Loucy (cell line): ENCODE measurements around the gene SLC15A5.

ENCODE experiments used
- H2AFZ ChIP-seq: fragments of 200-600 bp; sonication (generic); 2 replicates; pipeline ENCODE4 v1.6.0; 2016; ENCODE audit warnings: antibody characterized with exemption, mild to moderate bottlenecking, low read length, moderate library complexity
- H3F3A ChIP-seq: fragments of 200-600 bp; 2 replicates; pipeline ENCODE4 v1.6.0; 2016; ENCODE audit warnings: antibody characterized with exemption, low read depth, mild to moderate bottlenecking
- H3K27me3 ChIP-seq: fragments of 200-600 bp; sonication (generic); 2 replicates; pipeline ENCODE4 v1.6.1; 2014; ENCODE audit warnings: low read length, mild to moderate bottlenecking; ENCODE audit not compliant: insufficient read depth, poor library complexity, severe bottlenecking
- H3K36me3 ChIP-seq: fragments of 200-600 bp; sonication (generic); 2 replicates; pipeline ENCODE4 v1.6.1; 2016; ENCODE audit warnings: low read length; ENCODE audit not compliant: insufficient read depth
- H3K4me1 ChIP-seq: fragments of 200-600 bp; sonication (generic); 2 replicates; pipeline ENCODE4 v1.5.1; 2014; ENCODE audit warnings: low read length, mild to moderate bottlenecking; ENCODE audit not compliant: insufficient read depth, poor library complexity, severe bottlenecking
- H3K4me2 ChIP-seq: fragments of 200-600 bp; sonication (generic); 2 replicates; pipeline ENCODE4 v1.6.0; 2014; ENCODE audit warnings: antibody characterized with exemption, low read length, low read depth, mild to moderate bottlenecking; ENCODE audit not compliant: poor library complexity, severe bottlenecking
- H3K4me3 ChIP-seq: fragments of 200-600 bp; sonication (generic); 2 replicates; pipeline ENCODE4 v1.5.1; 2014; ENCODE audit warnings: low read length, mild to moderate bottlenecking, mixed read lengths; ENCODE audit not compliant: poor library complexity, severe bottlenecking
- H3K79me2 ChIP-seq: fragments of 200-600 bp; sonication (generic); 2 replicates; pipeline ENCODE4 v1.6.1; 2014; ENCODE audit warnings: low read length; ENCODE audit not compliant: insufficient read depth
- H3K9ac ChIP-seq: fragments of 200-600 bp; sonication (generic); 2 replicates; pipeline ENCODE4 v1.6.0; 2014; ENCODE audit warnings: mild to moderate bottlenecking, low read depth, low read length, moderate library complexity; ENCODE audit not compliant: poor library complexity, severe bottlenecking
- H3K9me2 ChIP-seq: fragments of 200-600 bp; sonication (generic); replicated peaks from 2 replicates; pipeline ENCODE4 v1.6.1; 2016; ENCODE audit warnings: low read depth, low read length, mixed read lengths
- H3K9me3 ChIP-seq: fragments of 200-600 bp; sonication (generic); 2 replicates; pipeline ENCODE4 v1.6.1; 2014; ENCODE audit warnings: mild to moderate bottlenecking, antibody characterized with exemption, low read length, low read depth; ENCODE audit not compliant: insufficient read depth
- H4K20me1 ChIP-seq: fragments of 200-600 bp; sonication (generic); 2 replicates; pipeline ENCODE4 v1.6.0; 2014; ENCODE audit warnings: antibody characterized with exemption, low read length, mild to moderate bottlenecking; ENCODE audit not compliant: insufficient read depth, poor library complexity, severe bottlenecking
- EZH2phosphoT487 ChIP-seq: fragments of 200-600 bp; IDR thresholded peaks from 2 replicates; pipeline ENCODE4 v1.6.1; 2018; ENCODE audit warnings: antibody characterized with exemption, mild to moderate bottlenecking, moderate library complexity, borderline replicate concordance
- TF ChIP-seq, protein P1 (sequence below): fragments of 200-600 bp; sonication (generic); conservative IDR thresholded peaks from 2 replicates; pipeline ENCODE4 v1.5.1; 2014; ENCODE audit warnings: mild to moderate bottlenecking, antibody characterized with exemption, low read length

The SLC15A5 gene, protein sequence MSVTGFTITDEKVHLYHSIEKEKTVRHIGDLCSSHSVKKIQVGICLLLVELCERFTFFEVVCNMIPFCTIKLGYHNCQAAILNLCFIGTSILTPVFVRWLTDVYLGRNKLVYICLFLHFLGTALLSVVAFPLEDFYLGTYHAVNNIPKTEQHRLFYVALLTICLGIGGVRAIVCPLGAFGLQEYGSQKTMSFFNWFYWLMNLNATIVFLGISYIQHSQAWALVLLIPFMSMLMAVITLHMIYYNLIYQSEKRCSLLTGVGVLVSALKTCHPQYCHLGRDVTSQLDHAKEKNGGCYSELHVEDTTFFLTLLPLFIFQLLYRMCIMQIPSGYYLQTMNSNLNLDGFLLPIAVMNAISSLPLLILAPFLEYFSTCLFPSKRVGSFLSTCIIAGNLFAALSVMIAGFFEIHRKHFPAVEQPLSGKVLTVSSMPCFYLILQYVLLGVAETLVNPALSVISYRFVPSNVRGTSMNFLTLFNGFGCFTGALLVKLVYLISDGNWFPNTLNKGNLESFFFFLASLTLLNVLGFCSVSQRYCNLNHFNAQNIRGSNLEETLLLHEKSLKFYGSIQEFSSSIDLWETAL

DNA sequence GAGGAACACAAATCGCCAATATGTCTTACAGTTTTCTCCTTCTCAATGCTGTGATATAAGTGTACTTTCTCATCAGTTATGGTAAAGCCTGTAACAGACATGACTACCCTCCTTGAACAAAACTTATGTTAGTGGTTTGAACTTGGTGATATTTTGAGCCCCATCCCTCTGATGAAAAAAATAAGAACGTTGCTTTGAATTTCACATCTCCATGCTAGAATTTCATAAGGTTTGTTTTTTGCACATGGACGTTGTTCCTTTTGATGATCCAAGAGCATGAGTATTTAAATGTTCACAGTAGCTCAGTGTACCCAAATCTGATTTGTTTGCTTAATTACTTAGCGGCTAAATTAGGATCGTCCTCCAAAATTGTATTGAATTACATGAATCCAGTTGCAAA, at the start of gene SLC15A5:
Gene SLC15A5 (minus strand): TSS at position 101 of the 400 bp plus-strand sequence. CDS start 0 bp downstream, at position 101.
- no peaks in the 10 kb centered on the region for H3K9me3 ChIP-seq
- no peaks in the 10 kb centered on the region for H3K79me2 ChIP-seq

DNA sequence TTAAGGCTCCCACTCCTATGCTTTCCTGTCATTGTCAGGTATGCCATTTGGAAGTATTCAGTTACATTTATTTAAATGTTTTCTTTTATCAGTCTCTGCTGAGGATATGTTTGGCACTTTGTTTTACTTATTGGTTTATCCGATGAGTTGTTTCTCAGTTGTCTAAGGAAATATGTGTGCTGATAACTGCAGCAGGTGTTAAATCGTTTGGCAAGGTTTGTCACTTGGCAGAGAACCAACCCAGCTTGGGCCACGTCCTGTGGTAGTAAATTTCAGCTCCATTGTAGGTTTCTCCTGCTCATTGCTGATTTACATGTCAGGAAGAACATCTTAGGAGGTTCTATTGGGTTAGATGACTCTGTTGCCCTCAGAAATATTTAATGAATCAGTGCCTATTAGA, 47.9 kb upstream of the SLC15A5 start:
- H3K9me2 ChIP-seq, result no peaks in the 10 kb centered on the region
- H3K9me3 ChIP-seq, result no peaks in the 10 kb centered on the region
- no peak overlapping the region for H2AFZ ChIP-seq
- no peaks in the 10 kb centered on the region for H3K27me3 ChIP-seq
- H3K4me1 ChIP-seq, result no peaks in the 10 kb centered on the region
- H3K79me2 ChIP-seq, result no peaks in the 10 kb centered on the region
- no peak overlapping the region for H3K4me3 ChIP-seq
- no peaks in the 10 kb centered on the region for H3K36me3 ChIP-seq
- TF ChIP-seq, protein P1, sequence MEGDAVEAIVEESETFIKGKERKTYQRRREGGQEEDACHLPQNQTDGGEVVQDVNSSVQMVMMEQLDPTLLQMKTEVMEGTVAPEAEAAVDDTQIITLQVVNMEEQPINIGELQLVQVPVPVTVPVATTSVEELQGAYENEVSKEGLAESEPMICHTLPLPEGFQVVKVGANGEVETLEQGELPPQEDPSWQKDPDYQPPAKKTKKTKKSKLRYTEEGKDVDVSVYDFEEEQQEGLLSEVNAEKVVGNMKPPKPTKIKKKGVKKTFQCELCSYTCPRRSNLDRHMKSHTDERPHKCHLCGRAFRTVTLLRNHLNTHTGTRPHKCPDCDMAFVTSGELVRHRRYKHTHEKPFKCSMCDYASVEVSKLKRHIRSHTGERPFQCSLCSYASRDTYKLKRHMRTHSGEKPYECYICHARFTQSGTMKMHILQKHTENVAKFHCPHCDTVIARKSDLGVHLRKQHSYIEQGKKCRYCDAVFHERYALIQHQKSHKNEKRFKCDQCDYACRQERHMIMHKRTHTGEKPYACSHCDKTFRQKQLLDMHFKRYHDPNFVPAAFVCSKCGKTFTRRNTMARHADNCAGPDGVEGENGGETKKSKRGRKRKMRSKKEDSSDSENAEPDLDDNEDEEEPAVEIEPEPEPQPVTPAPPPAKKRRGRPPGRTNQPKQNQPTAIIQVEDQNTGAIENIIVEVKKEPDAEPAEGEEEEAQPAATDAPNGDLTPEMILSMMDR, result no peak
- no peaks in the 10 kb centered on the region for H3F3A ChIP-seq
- H3K4me2 ChIP-seq, result no peak overlapping the region
- H3K9ac ChIP-seq, result no peak overlapping the region
- H4K20me1 ChIP-seq, result no peaks in the 10 kb centered on the region

More for the DNA sequence above, at the start of gene SLC15A5:
- Histone ChIP-seq H3K36me3 (no peaks in the 10 kb centered on the region), H2AFZ (no peak within 1 kb of the TSS), H3K4me3 (no peak within 1 kb of the TSS), H3K4me1 (no peaks in the 10 kb centered on the region), H3K27me3 (no peaks in the 10 kb centered on the region), H3K4me2 (no peak within 1 kb of the TSS), H3K9ac (no peak within 1 kb of the TSS), H4K20me1 (no peaks in the 10 kb centered on the region), H3K9me2 (no peaks in the 10 kb centered on the region), H3F3A (no peaks in the 10 kb centered on the region)
- TF ChIP-seq, protein P1, result no peak
- TF ChIP-seq EZH2phosphoT487, result no peak

DNA sequence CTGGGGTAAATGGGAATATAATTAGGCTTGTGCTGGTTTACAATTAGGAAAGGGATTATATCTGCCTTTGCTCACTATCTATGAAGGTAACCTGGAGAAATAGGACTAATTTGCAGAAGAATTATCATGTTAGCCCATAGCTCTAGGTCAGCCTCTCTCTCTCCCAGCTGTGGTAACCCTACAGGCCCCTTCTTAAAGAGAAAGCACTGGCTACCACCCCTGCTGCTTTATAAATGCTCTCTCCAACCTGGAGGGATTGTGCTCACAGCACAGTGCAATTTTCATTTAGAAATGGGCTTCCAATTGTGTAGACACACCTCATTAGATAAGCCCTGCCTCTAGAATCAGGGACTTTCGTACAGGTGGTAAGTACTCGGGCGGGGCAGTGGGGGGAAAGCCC, 47.3 kb upstream of the SLC15A5 start:
- H3K27me3 ChIP-seq, result no peaks in the 10 kb centered on the region
- H3K9ac ChIP-seq, result no peak overlapping the region
- no peaks in the 10 kb centered on the region for H3F3A ChIP-seq
- no peaks in the 10 kb centered on the region for H3K9me2 ChIP-seq
- no peaks in the 10 kb centered on the region for H3K9me3 ChIP-seq
- no peaks in the 10 kb centered on the region for H3K36me3 ChIP-seq
- H3K4me2 ChIP-seq, result no peak overlapping the region
- no peaks in the 10 kb centered on the region for H4K20me1 ChIP-seq
- no peaks in the 10 kb centered on the region for H3K79me2 ChIP-seq
- no peak overlapping the region for H2AFZ ChIP-seq
- TF ChIP-seq EZH2phosphoT487, result no peak
- no peak overlapping the region for H3K4me3 ChIP-seq
- no peaks in the 10 kb centered on the region for H3K4me1 ChIP-seq
